Activated CD4-positive, alpha-beta T cell treated with anti-CD3 and anti-CD28 coated beads, Interleukin-2, amount 10 ng/mL, durations not matched to agents 7 days and 5 days (primary cell): Measurements from ENCODE around the gene CENPM. TPM values are rescaled to one million over a fixed set of nuclear protein-coding genes. Genes with fewer than 3 reads are reported as not detected.
A peak's percentile ranks its signal among the peaks of the same experiment; 100 is the strongest.

Experiments
- CTCF ChIA-PET: fragments of 350-600 bp; sonication (Branson Sonifier 250); formaldehyde crosslinking; loops from one replicate; lab custom pipeline; 2021; ENCODE audit warnings: antibody characterized with exemption; lab: Charles Lee
- POLR2A ChIA-PET: fragments of 350-600 bp; sonication (Branson Sonifier 250); formaldehyde crosslinking; loops from one replicate; lab custom pipeline; 2021; ENCODE audit warnings: antibody characterized with exemption; lab: Charles Lee
- DNase-seq: peaks from one replicate; pipeline ENCODE4 v3.0.0-alpha.2; 2020
- H3K27ac Mint-ChIP-seq: one replicate; pipeline ENCODE4 v1.8.0; 2021; ENCODE audit warnings: mild to moderate bottlenecking, moderate library complexity, mixed read lengths
- H3K27me3 Mint-ChIP-seq: one replicate; pipeline ENCODE4 v1.8.0; 2021; ENCODE audit warnings: mixed read lengths
- H3K36me3 Mint-ChIP-seq: one replicate; pipeline ENCODE4 v1.8.0; 2021; ENCODE audit warnings: low read depth, mixed read lengths
- H3K4me1 Mint-ChIP-seq: one replicate; pipeline ENCODE4 v1.8.0; 2021; ENCODE audit warnings: mixed read lengths
- H3K4me3 Mint-ChIP-seq: one replicate; pipeline ENCODE4 v1.8.0; 2021; ENCODE audit warnings: mild to moderate bottlenecking, moderate library complexity, mixed read lengths
- H3K9me3 Mint-ChIP-seq: one replicate; pipeline ENCODE4 v1.8.0; 2021; ENCODE audit warnings: mixed read lengths
- microRNA-seq: library from miRNA; unstranded; fragments of <30 nt; microRNA quantifications from one replicate; pipeline ENCODE4 v1.2.0, GENCODE V29; 2021; ENCODE audit warnings: borderline microRNAs expressed, borderline replicate concordance
- total RNA-seq, 2 experiments: library from RNA; stranded (reverse); gene quantifications; one replicate each; pipeline ENCODE4 v1.2.3, GENCODE V29; 2021

The CENPM gene
- total RNA-seq, 2 experiments from 2014 or later: 76.6 to 92.0 TPM

DNA sequence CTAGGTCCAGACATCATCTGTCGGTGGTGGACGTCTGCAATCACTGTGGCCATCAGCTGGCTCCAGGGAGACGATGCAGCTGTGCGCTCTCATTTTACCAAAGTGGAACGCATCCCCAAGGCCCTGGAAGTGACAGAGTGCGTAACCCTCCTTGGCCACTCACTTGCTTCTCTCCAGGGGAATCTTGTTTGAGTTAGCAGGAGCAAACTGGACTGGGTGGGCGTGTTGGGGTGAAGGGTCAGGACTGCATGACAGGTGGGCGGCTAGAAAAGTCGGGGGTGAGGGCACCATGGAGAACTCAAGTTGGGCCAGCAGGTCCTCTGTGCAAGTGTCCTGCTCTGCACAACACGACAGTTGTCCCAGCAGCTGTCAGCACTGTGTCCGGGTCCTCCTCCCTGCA is 48.3 kb downstream of the CENPM start:
- H3K36me3 Mint-ChIP-seq: peaks cover 37% of the 10 kb centered on the region
- no peak overlapping the region for H3K4me3 Mint-ChIP-seq
- ChIA-PET POLR2A (no interaction called here), CTCF (no interaction called here)
- no peaks in the 10 kb centered on the region for H3K9me3 Mint-ChIP-seq
- no peaks in the 10 kb centered on the region for H3K27me3 Mint-ChIP-seq
- no peak overlapping the region for H3K27ac Mint-ChIP-seq
- no peak for DNase-seq
- H3K4me1 Mint-ChIP-seq: peaks cover 2% of the 10 kb centered on the region

GRCh38 chr22:41893591-41894375 is 53.2 kb downstream of the CENPM start:
- Mint-ChIP-seq H3K36me3 (peaks cover 42% of the 10 kb centered on the region), H3K4me1 (peaks cover 2% of the 10 kb centered on the region)
- no peak for DNase-seq

GRCh38 chr22:41892721-41893120 is 54.2 kb downstream of the CENPM start:
- H3K4me3 Mint-ChIP-seq: no peak overlapping the region
- H3K27ac Mint-ChIP-seq: no peak overlapping the region
- H3K27me3 Mint-ChIP-seq: no peaks in the 10 kb centered on the region
- DNase-seq: no peak
- POLR2A ChIA-PET: no interaction called here
- H3K9me3 Mint-ChIP-seq: no peaks in the 10 kb centered on the region
- CTCF ChIA-PET: interaction anchor here (1.3 kb wide), 1 partner anchor 12 kb away, joined by 3 read pairs; no protein-coding TSS in a partner anchor
- peaks cover 2% of the 10 kb centered on the region for H3K4me1 Mint-ChIP-seq
- H3K36me3 Mint-ChIP-seq: peaks cover 46% of the 10 kb centered on the region

More at GRCh38 chr22:41893591-41894375, 53.2 kb downstream of the CENPM start:
- no peaks in the 10 kb centered on the region for H3K27me3 Mint-ChIP-seq
- H3K27ac Mint-ChIP-seq: no peak overlapping the region
- H3K4me3 Mint-ChIP-seq: no peak overlapping the region
- POLR2A ChIA-PET: no interaction called here
- CTCF ChIA-PET: interaction anchor here (0.6 to 1.3 kb wide), 3 partner anchors 13 to 32 kb away, joined by 3 to 11 read pairs (median 3); no protein-coding TSS in a partner anchor
- no peaks in the 10 kb centered on the region for H3K9me3 Mint-ChIP-seq

GRCh38 chr22:41891407-41891806 is 55.5 kb downstream of the CENPM start:
- Mint-ChIP-seq H3K36me3 (peaks cover 51% of the 10 kb centered on the region), H3K27ac (no peak overlapping the region)
- CTCF ChIA-PET: no interaction called here

More at GRCh38 chr22:41891407-41891806, 55.5 kb downstream of the CENPM start:
- Mint-ChIP-seq H3K27me3 (no peaks in the 10 kb centered on the region), H3K4me1 (no peaks in the 10 kb centered on the region), H3K9me3 (no peaks in the 10 kb centered on the region), H3K4me3 (no peak overlapping the region)
- POLR2A ChIA-PET: no interaction called here
- no peak for DNase-seq

Small RNA genes lying within 50 kb of the gene (microRNA-seq; reads per million reads assigned to microRNA genes)
- gene MIR33A: 90.6 reads per million, percentile 70 among the genes with 10 or more reads in this experiment

Other genes starting within 250 kb of the CENPM start
- 10 to 100 TPM; 54.6 to 60.0 TPM for gene MEI1, start 247.6 kb downstream of the CENPM start, total RNA-seq
- gene CCDC134, start 146.5 kb downstream of the CENPM start, total RNA-seq: 10 to 100 TPM; 21.0 to 21.6 TPM
- 10 to 100 TPM; 92.4 to 95.7 TPM for gene SREBF2, start 114.0 kb downstream of the CENPM start, total RNA-seq
- gene SHISA8, start 32.1 kb downstream of the CENPM start, total RNA-seq: not detected
- 1 to 10 TPM; 1.3 to 1.7 TPM for gene TNFRSF13C, start 20.3 kb downstream of the CENPM start, total RNA-seq
- 1 to 10 TPM; 1.4 to 1.6 TPM for gene SEPTIN3, start 22.3 kb upstream of the CENPM start, total RNA-seq
- 1 to 10 TPM; 1.5 to 1.6 TPM for gene WBP2NL, start 51.6 kb upstream of the CENPM start, total RNA-seq
- 10 to 100 TPM; 22.4 to 23.0 TPM for gene NAGA, start 123.7 kb upstream of the CENPM start, total RNA-seq
- 1 to 10 TPM; 1.8 to 2.6 TPM for gene PHETA2, start 127.1 kb upstream of the CENPM start, total RNA-seq
- 10 to 100 TPM; 62.4 to 95.6 TPM for gene SMDT1, start 132.5 kb upstream of the CENPM start, total RNA-seq
- gene NDUFA6, start 143.6 kb upstream of the CENPM start, total RNA-seq: 10 to 100 TPM; 85.9 to 89.8 TPM
- 1 to 10 TPM; 5.0 to 6.6 TPM for gene CYP2D6, start 183.7 kb upstream of the CENPM start, total RNA-seq